ENCODE results near the gene PLLP.

Gene PLLP

GRCh38 chr16:57314161-57314785, 29.8 kb upstream of the PLLP start:
- DNase-seq (ENCODE audit: low spot score): no peak
- Histone ChIP-seq H3K27me3 (ENCODE audit: insufficient read depth, poor library complexity, severe bottlenecking) (no peaks in the 10 kb centered on the region), H3K36me3 (ENCODE audit: low read depth) (no peaks in the 10 kb centered on the region), H3K27ac (ENCODE audit: poor library complexity, severe bottlenecking) (peak overlapping the region; percentile 43), H3K4me1 (ENCODE audit: insufficient read depth, poor library complexity, severe bottlenecking) (peaks cover 36% of the 10 kb centered on the region), H3K4me3 (ENCODE audit: severe bottlenecking) (no peak overlapping the region), H3K9me3 (ENCODE audit: severe bottlenecking) (no peaks in the 10 kb centered on the region)
- no peak for ATAC-seq (ENCODE audit: low read depth)
- TF ChIP-seq, protein P1, sequence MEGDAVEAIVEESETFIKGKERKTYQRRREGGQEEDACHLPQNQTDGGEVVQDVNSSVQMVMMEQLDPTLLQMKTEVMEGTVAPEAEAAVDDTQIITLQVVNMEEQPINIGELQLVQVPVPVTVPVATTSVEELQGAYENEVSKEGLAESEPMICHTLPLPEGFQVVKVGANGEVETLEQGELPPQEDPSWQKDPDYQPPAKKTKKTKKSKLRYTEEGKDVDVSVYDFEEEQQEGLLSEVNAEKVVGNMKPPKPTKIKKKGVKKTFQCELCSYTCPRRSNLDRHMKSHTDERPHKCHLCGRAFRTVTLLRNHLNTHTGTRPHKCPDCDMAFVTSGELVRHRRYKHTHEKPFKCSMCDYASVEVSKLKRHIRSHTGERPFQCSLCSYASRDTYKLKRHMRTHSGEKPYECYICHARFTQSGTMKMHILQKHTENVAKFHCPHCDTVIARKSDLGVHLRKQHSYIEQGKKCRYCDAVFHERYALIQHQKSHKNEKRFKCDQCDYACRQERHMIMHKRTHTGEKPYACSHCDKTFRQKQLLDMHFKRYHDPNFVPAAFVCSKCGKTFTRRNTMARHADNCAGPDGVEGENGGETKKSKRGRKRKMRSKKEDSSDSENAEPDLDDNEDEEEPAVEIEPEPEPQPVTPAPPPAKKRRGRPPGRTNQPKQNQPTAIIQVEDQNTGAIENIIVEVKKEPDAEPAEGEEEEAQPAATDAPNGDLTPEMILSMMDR (IDR thresholded peaks at IDR 0.05; ENCODE audit: poor library complexity, severe bottlenecking): no peak

- Histone ChIP-seq H3K36me3 (ENCODE audit: low read depth) (no peaks in the 10 kb centered on the region), H3K27ac (ENCODE audit: poor library complexity, severe bottlenecking) (no peak overlapping the region), H3K4me3 (ENCODE audit: severe bottlenecking) (no peak overlapping the region), H3K4me1 (ENCODE audit: insufficient read depth, poor library complexity, severe bottlenecking) (peaks cover 36% of the 10 kb centered on the region), H3K27me3 (ENCODE audit: insufficient read depth, poor library complexity, severe bottlenecking) (no peaks in the 10 kb centered on the region), H3K9me3 (ENCODE audit: severe bottlenecking) (no peaks in the 10 kb centered on the region)
- ATAC-seq (ENCODE audit: low read depth): no peak
- TF ChIP-seq, protein P1 (IDR thresholded peaks at IDR 0.05; ENCODE audit: poor library complexity, severe bottlenecking): no peak
- DNase-seq (ENCODE audit: low spot score): no peak
Measured at GRCh38 chr16:57313509-57313908, 29.0 kb upstream of the PLLP start.

GRCh38 chr16:57310801-57311200, 26.3 kb upstream of the PLLP start:
- Histone ChIP-seq H3K4me1 (ENCODE audit: insufficient read depth, poor library complexity, severe bottlenecking) (peaks cover 19% of the 10 kb centered on the region), H3K27me3 (ENCODE audit: insufficient read depth, poor library complexity, severe bottlenecking) (no peaks in the 10 kb centered on the region), H3K9me3 (ENCODE audit: severe bottlenecking) (no peaks in the 10 kb centered on the region), H3K4me3 (ENCODE audit: severe bottlenecking) (no peak overlapping the region), H3K27ac (ENCODE audit: poor library complexity, severe bottlenecking) (no peak overlapping the region), H3K36me3 (ENCODE audit: low read depth) (no peaks in the 10 kb centered on the region)
- ATAC-seq (ENCODE audit: low read depth) (no peak), DNase-seq (ENCODE audit: low spot score) (no peak)
- TF ChIP-seq, protein P1 (IDR thresholded peaks at IDR 0.05; ENCODE audit: poor library complexity, severe bottlenecking): no peak

- H3K4me1 ChIP-seq (ENCODE audit: insufficient read depth, poor library complexity, severe bottlenecking): peaks cover 3% of the 10 kb centered on the region
- H3K27me3 ChIP-seq (ENCODE audit: insufficient read depth, poor library complexity, severe bottlenecking): no peaks in the 10 kb centered on the region
- no peaks in the 10 kb centered on the region for H3K36me3 ChIP-seq (ENCODE audit: low read depth)
- DNase-seq (ENCODE audit: low spot score) (no peak), ATAC-seq (ENCODE audit: low read depth) (no peak)
- H3K4me3 ChIP-seq (ENCODE audit: severe bottlenecking): no peak overlapping the region
- H3K9me3 ChIP-seq (ENCODE audit: severe bottlenecking): no peaks in the 10 kb centered on the region
- H3K27ac ChIP-seq (ENCODE audit: poor library complexity, severe bottlenecking): no peak overlapping the region
- TF ChIP-seq, protein P1 (IDR thresholded peaks at IDR 0.05; ENCODE audit: poor library complexity, severe bottlenecking): no peak
Measured at GRCh38 chr16:57308041-57308440, 23.6 kb upstream of the PLLP start.

GRCh38 chr16:57307365-57307764, 22.9 kb upstream of the PLLP start:
- no peaks in the 10 kb centered on the region for H3K9me3 ChIP-seq (ENCODE audit: severe bottlenecking)
- no peak for DNase-seq (ENCODE audit: low spot score)
- TF ChIP-seq, protein P1 (IDR thresholded peaks at IDR 0.05; ENCODE audit: poor library complexity, severe bottlenecking): no peak
- H3K4me3 ChIP-seq (ENCODE audit: severe bottlenecking): no peak overlapping the region
- no peak overlapping the region for H3K27ac ChIP-seq (ENCODE audit: poor library complexity, severe bottlenecking)
- H3K36me3 ChIP-seq (ENCODE audit: low read depth): no peaks in the 10 kb centered on the region
- peaks cover 3% of the 10 kb centered on the region for H3K4me1 ChIP-seq (ENCODE audit: insufficient read depth, poor library complexity, severe bottlenecking)
- H3K27me3 ChIP-seq (ENCODE audit: insufficient read depth, poor library complexity, severe bottlenecking): no peaks in the 10 kb centered on the region
- no peak for ATAC-seq (ENCODE audit: low read depth)

All from RWPE2 (cell line).